Adrenal gland (tissue), 12 donors: Measurements from ENCODE around the gene ZBP1. TPM values are rescaled to one million over a fixed set of nuclear protein-coding genes. Genes with fewer than 3 reads are reported as not detected.

Experiments
- DNase-seq, 7 donors: peaks; one replicate each; pipeline ENCODE4 v3.0.0-alpha.2; 2019 to 2020
- H3K27ac ChIP-seq, 5 donors: fragments of 200-600 bp; sonication (generic) in 4 of 5; 1 replicate in 3 of 5; 2 replicates in 2 of 5; pipeline versions ENCODE4 v1.5.1 to v1.8.0; 2016 to 2020; ENCODE audit warnings: mild to moderate bottlenecking in 1 of 5
- H3K27me3 ChIP-seq: fragments of 200-600 bp; 2 replicates; pipeline ENCODE4 v1.8.0; 2021
- H3K36me3 ChIP-seq, 2 donors: fragments of 200-600 bp; replicated peaks in 1 of 2; 1 replicate in 1 of 2; 2 replicates in 1 of 2; pipeline versions ENCODE4 v1.5.1 to v1.8.0; 2018 to 2022
- H3K4me1 ChIP-seq, 2 donors: fragments of 200-600 bp; replicated peaks in 1 of 2; 1 replicate in 1 of 2; 2 replicates in 1 of 2; pipeline versions ENCODE4 v1.5.1 to v1.8.0; 2018 to 2021
- H3K4me3 ChIP-seq, 4 donors: fragments of 200-600 bp; sonication (generic) in 3 of 4; one replicate each; pipeline ENCODE4 v1.5.1; 2016 to 2018
- H3K9me3 ChIP-seq, 3 donors: fragments of 200-600 bp; sonication (generic) in 1 of 3; replicated peaks in 1 of 3; 1 replicate in 2 of 3; 2 replicates in 1 of 3; pipeline versions ENCODE4 v1.5.1 to v1.8.0; 2016 to 2021
- POLR2A ChIP-seq, 2 donors: fragments of 450-650 bp; IDR thresholded peaks; one replicate each; pipeline ENCODE4 v1.6.1; 2017; ENCODE audit warnings: antibody characterized with exemption in 2 of 2, mild to moderate bottlenecking in 2 of 2, moderate library complexity in 1 of 2
- WGBS, 4 donors: extraction: QIAGEN DNeasy Blood & Tissue Kit in 2 of 4; methylation state at CpG; one replicate each; pipeline versions ENCODE4 v1.1.5 to v1.1.7; 2013 to 2017; 5-methylcytosine and 5-hydroxymethylcytosine counted together
- intact Hi-C, 2 donors: fragments of 100-400 bp; cut with DNase I; formaldehyde crosslinking; loops; one replicate each; pipeline versions ENCODE4 v1.14.1 to v1.15.0; 2022 to 2023
- polyA plus RNA-seq, 3 donors: library from polyadenylated mRNA; stranded (reverse); fragments of 200-250 nt in 2 of 3; fragments of 350-450 nt in 1 of 3; fragmentation: Illumina TruSeq in 1 of 3; extraction: RNeasy Lipid Tissue Mini Kit (QIAGEN cat#74804) in 1 of 3; gene quantifications; one replicate each; pipeline ENCODE4 v1.2.3, GENCODE V29; 2013 to 2014
- total RNA-seq, 9 donors: library from RNA; depleted of rRNA in 4 of 9; stranded (reverse); fragments of >200 nt in 4 of 9; fragments of 120-200 nt in 1 of 9; fragmentation: NEBNext Ultra II Directional in 1 of 9; extraction: Animal tissue kit (Norgen Biotek cat#: 25700) in 1 of 9; gene quantifications; one replicate each; pipeline versions ENCODE4 v1.1.0 to v1.2.4, GENCODE V29; 2013 to 2023
- TF ChIP-seq, protein P1 (sequence below), 6 experiments: fragments of 450-650 bp in 4 of 6; fragments of 200-600 bp in 2 of 6; sonication (generic) in 1 of 6; IDR thresholded peaks; 1 replicate in 5 of 6; 2 replicates in 1 of 6; pipeline versions ENCODE4 v1.5.1 to v1.8.0; 2016 to 2021; ENCODE audit warnings: antibody characterized with exemption in 6 of 6, mild to moderate bottlenecking in 2 of 6, moderate library complexity in 1 of 6
- donor health status: healthy with polysubstance abuse.
- donor health status: Bipolar disorder and iron deficiency.
- donor health status: DM: yes; HTN: yes; CAD: no.
- donor health status: DM: no; HTN: no; CAD: no.
- donor health status: DM: no; HTN: no; CAD: no.
- donor health status: DM: yes; HTN: yes; CAD: no.

ZBP1 gene
- total and polyA plus RNA-seq, 12 donors: 0.14 to 2.9 (median 0.68) TPM; not detected in 3

DNA sequence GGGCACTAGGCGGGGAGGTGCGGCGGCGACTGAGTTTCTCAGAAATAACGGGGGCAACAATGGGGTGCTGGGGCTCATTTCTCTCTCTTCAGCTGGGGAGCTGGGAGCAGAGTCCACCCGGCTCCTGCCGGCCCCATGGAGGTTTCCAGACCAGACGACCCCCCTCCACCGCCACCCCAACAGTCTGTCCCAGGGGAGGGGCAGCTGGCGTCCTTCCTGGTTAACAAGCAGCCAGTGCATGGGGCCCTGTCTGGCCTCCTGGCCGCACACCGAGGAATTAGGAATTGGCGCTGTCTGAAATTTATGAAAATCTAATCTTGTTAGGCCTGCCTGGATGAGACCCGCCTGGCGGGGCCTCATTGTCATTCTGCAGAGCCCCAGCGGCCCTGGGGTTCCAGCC lies 47.2 kb upstream of the ZBP1 start:
- intact Hi-C loops: no loop called here
- no peaks in the 10 kb centered on the region for H3K36me3 ChIP-seq
- peaks cover 0 to 1% of the 10 kb centered on the region in 2 donors for H3K4me1 ChIP-seq
- no peaks in the 10 kb centered on the region for H3K9me3 ChIP-seq
- no peak overlapping the region for H3K27ac ChIP-seq
- WGBS, 4 donors: 82 to 94% (median 87%) methylated on average over 9 to 16 of the region's 16 CpGs
- H3K27me3 ChIP-seq: no peaks in the 10 kb centered on the region
- DNase-seq: no peak
- no peak overlapping the region for H3K4me3 ChIP-seq
- TF ChIP-seq, protein P1, sequence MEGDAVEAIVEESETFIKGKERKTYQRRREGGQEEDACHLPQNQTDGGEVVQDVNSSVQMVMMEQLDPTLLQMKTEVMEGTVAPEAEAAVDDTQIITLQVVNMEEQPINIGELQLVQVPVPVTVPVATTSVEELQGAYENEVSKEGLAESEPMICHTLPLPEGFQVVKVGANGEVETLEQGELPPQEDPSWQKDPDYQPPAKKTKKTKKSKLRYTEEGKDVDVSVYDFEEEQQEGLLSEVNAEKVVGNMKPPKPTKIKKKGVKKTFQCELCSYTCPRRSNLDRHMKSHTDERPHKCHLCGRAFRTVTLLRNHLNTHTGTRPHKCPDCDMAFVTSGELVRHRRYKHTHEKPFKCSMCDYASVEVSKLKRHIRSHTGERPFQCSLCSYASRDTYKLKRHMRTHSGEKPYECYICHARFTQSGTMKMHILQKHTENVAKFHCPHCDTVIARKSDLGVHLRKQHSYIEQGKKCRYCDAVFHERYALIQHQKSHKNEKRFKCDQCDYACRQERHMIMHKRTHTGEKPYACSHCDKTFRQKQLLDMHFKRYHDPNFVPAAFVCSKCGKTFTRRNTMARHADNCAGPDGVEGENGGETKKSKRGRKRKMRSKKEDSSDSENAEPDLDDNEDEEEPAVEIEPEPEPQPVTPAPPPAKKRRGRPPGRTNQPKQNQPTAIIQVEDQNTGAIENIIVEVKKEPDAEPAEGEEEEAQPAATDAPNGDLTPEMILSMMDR (IDR thresholded peaks at IDR 0.05): no peak
- TF ChIP-seq POLR2A (IDR thresholded peaks at IDR 0.05): no peak

DNA sequence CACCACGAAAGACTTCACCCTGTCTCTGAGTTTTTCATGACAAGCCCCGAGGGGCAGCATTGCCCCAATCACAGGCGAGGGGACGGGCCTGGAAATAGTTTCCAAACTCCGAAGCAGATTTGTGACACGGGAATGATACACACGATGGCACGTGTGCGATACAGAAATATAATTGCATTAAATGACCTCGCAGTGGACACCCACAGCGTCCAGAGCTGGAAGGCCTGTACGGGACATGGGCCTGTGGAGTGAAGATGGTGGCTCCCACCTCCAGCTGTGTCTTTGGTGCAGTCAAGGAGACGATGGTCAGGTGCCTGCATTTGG lies 46.6 kb upstream of the ZBP1 start:
- 85 to 90% (median 87%) methylated on average over 13 of the region's 13 CpGs for WGBS, 4 donors
- Histone ChIP-seq H3K4me3 (no peak overlapping the region), H3K27ac (no peak overlapping the region), H3K27me3 (no peaks in the 10 kb centered on the region), H3K4me1 (no peaks in the 10 kb centered on the region), H3K9me3 (no peaks in the 10 kb centered on the region), H3K36me3 (no peaks in the 10 kb centered on the region)
- DNase-seq: no peak
- intact Hi-C loops: no loop called here
- TF ChIP-seq, protein P1 (IDR thresholded peaks at IDR 0.05): no peak
- no peak for TF ChIP-seq POLR2A (IDR thresholded peaks at IDR 0.05)

DNA sequence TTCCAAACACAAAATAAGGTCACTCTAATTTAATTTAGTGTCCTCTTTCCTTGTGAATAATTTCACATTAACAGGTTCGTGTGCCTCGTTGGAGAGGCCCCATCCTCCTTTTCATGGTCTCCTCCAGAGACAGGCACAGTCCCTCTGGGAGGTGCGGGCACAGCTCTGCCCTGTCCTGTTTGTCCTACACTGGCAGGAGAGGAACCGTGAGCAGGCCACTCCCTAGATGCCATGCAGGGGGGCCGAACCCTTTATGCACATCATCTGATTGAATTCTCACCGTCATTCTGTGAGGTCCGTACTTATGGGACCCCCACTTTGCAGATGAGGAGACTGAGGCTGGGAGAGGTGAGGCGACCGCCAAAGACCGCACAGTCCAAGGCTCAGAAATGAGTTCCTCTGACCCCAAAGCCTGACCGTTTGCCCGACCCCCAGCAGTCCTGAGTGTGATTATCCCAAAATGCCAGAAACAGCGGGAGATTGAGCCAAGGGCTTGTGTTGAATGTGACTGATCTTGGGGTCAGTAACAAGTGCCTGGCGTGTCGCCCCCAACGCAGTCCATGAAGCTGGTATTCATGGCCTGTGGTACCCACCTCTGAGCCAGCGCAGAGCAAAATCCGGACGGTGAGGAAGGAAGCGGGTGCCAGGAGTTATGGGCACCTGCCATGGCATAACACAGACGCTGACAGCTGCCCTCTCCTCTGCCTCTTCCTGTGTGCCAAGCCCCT lies 46.0 kb upstream of the ZBP1 start:
- TF ChIP-seq POLR2A (IDR thresholded peaks at IDR 0.05): no peak
- TF ChIP-seq, protein P1 (IDR thresholded peaks at IDR 0.05): no peak
- 77 to 90% (median 87%) methylated on average over 12 to 21 of the region's 21 CpGs for WGBS, 4 donors
- H3K27me3 ChIP-seq: no peaks in the 10 kb centered on the region
- DNase-seq: no peak
- H3K27ac ChIP-seq: no peak overlapping the region
- H3K9me3 ChIP-seq: no peaks in the 10 kb centered on the region
- intact Hi-C loops: no loop called here
- no peaks in the 10 kb centered on the region for H3K36me3 ChIP-seq
- H3K4me3 ChIP-seq: no peak overlapping the region
- H3K4me1 ChIP-seq: no peaks in the 10 kb centered on the region

DNA sequence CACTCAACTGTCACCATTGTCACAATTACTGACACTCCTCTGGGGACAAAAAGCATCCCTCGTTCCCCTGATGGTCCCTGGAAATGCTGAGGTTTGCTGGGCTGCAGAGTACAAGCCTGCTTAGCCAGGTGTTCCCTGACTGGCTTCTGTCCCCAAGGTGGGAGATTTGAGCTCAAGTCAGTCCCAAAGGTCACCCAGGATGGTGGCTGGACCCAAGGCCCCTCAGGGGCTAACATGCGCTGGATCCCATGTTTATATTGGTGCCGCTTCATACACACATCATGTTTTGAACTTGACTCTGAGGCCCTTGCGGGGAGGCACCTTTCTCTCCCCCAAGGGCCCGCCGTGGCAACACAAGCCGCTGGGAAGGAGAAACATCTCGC lies 45.4 kb upstream of the ZBP1 start:
- DNase-seq: no peak
- TF ChIP-seq POLR2A (IDR thresholded peaks at IDR 0.05): no peak
- TF ChIP-seq, protein P1 (IDR thresholded peaks at IDR 0.05): no peak
- Histone ChIP-seq H3K36me3 (no peaks in the 10 kb centered on the region), H3K9me3 (no peaks in the 10 kb centered on the region), H3K4me3 (no peak overlapping the region), H3K4me1 (no peaks in the 10 kb centered on the region), H3K27ac (no peak overlapping the region), H3K27me3 (no peaks in the 10 kb centered on the region)
- 81 to 93% (median 86%) methylated on average over 8 of the region's 8 CpGs for WGBS, 4 donors
- intact Hi-C loops: no loop called here
